GM23338 (cell line): ENCODE measurements around the gene SMIM21. TPM values are rescaled to one million over a fixed set of nuclear protein-coding genes. Genes with fewer than 3 reads are reported as not detected.

ENCODE experiments used
- ATAC-seq: fragments of 200-7000 bp; cut with Tn5 transposase; 3 replicates; pipeline ENCODE4 v1.9.1; 2020
- DNase-seq: peaks from one replicate; pipeline ENCODE4 v3.0.0-alpha.2; 2015; ENCODE audit warnings: low spot score
- H2AFZ ChIP-seq: fragments of 200-600 bp; sonication (generic); 2 replicates; pipeline ENCODE4 v1.8.0; 2016; ENCODE audit warnings: antibody characterized with exemption, mild to moderate bottlenecking, moderate library complexity
- H3F3A ChIP-seq: fragments of 200-600 bp; sonication (generic); replicated peaks from 2 replicates; pipeline ENCODE4 v1.8.0; 2017; ENCODE audit warnings: antibody characterized with exemption, mixed run types, low read depth
- H3K27ac ChIP-seq: fragments of 200-600 bp; sonication (generic); 2 replicates; pipeline ENCODE4 v1.6.1; 2016; ENCODE audit warnings: low read depth
- H3K27me3 ChIP-seq: fragments of 200-600 bp; sonication (generic); 2 replicates; pipeline ENCODE4 v1.8.0; 2016; ENCODE audit warnings: mild to moderate bottlenecking, mixed run types, moderate library complexity; ENCODE audit not compliant: insufficient read depth
- H3K36me3 ChIP-seq: fragments of 200-600 bp; sonication (generic); 2 replicates; pipeline ENCODE4 v1.8.0; 2016; ENCODE audit warnings: mild to moderate bottlenecking; ENCODE audit not compliant: insufficient read depth
- H3K4me1 ChIP-seq: fragments of 200-600 bp; sonication (generic); 2 replicates; pipeline ENCODE4 v1.8.0; 2016; ENCODE audit warnings: mild to moderate bottlenecking, moderate library complexity; ENCODE audit not compliant: insufficient read depth
- H3K4me2 ChIP-seq: fragments of 200-600 bp; sonication (generic); 2 replicates; pipeline ENCODE4 v1.7.1; 2017; ENCODE audit warnings: mixed run types
- H3K4me3 ChIP-seq: fragments of 200-600 bp; sonication (generic); 2 replicates; pipeline ENCODE4 v1.6.1; 2016; ENCODE audit warnings: mixed run types
- H3K79me2 ChIP-seq: fragments of 200-600 bp; sonication (generic); replicated peaks from 2 replicates; pipeline ENCODE4 v1.8.0; 2017; ENCODE audit warnings: mild to moderate bottlenecking; ENCODE audit not compliant: insufficient read depth
- H3K9me2 ChIP-seq: fragments of 200-600 bp; sonication (generic); 2 replicates; pipeline ENCODE4 v1.8.0; 2017; ENCODE audit not compliant: insufficient read depth
- H4K20me1 ChIP-seq: fragments of 200-600 bp; sonication (generic); replicated peaks from 2 replicates; pipeline ENCODE4 v1.8.0; 2017; ENCODE audit warnings: mild to moderate bottlenecking; ENCODE audit not compliant: insufficient read depth
- H3K27ac Mint-ChIP-seq: 2 replicates; pipeline ENCODE4 v1.8.0; 2020; ENCODE audit warnings: inconsistent platforms, mild to moderate bottlenecking, moderate library complexity, mixed read lengths
- H3K27me3 Mint-ChIP-seq: 3 replicates; pipeline ENCODE4 v1.8.0; 2022; ENCODE audit warnings: low read depth, mild to moderate bottlenecking, moderate library complexity, mixed read lengths, inconsistent platforms; ENCODE audit not compliant: insufficient read depth, poor library complexity
- H3K36me3 Mint-ChIP-seq: 3 replicates; pipeline ENCODE4 v1.8.0; 2021; ENCODE audit warnings: low read depth, mild to moderate bottlenecking, inconsistent platforms, moderate library complexity, mixed read lengths
- H3K4me1 Mint-ChIP-seq: 3 replicates; pipeline ENCODE4 v1.8.0; 2020; ENCODE audit warnings: mild to moderate bottlenecking, inconsistent platforms, mixed read lengths
- H3K4me3 Mint-ChIP-seq: 3 replicates; pipeline ENCODE4 v1.8.0; 2021; ENCODE audit warnings: moderate library complexity, mild to moderate bottlenecking, inconsistent platforms, mixed read lengths
- H3K9me3 Mint-ChIP-seq: 3 replicates; pipeline ENCODE4 v1.8.0; 2020; ENCODE audit warnings: moderate library complexity, mild to moderate bottlenecking, inconsistent platforms, mixed read lengths
- CREB1 ChIP-seq: fragments of 250-450 bp; sonication (Bioruptor Pico); IDR thresholded peaks from 2 replicates; pipeline ENCODE4 v1.5.0; 2020; ENCODE audit warnings: low read depth, mild to moderate bottlenecking, moderate library complexity
- CTCF ChIP-seq, 2 experiments: fragments of 200-600 bp in 1 of 2; sonication (generic) in 1 of 2; conservative IDR thresholded peaks; 2 replicates each; pipeline versions ENCODE4 v1.5.1 to v1.6.1; 2016 to 2017; ENCODE audit warnings: antibody characterized with exemption in 2 of 2, low read depth in 2 of 2, mild to moderate bottlenecking in 2 of 2, moderate library complexity in 1 of 2
- ETS1 ChIP-seq: IDR thresholded peaks from 2 replicates; pipeline ENCODE4 v1.6.1; 2016; ENCODE audit warnings: antibody characterized with exemption
- EZH2 ChIP-seq: fragments of 200-600 bp; sonication (generic); IDR thresholded peaks from one replicate; pipeline ENCODE4 v1.8.0; 2017; ENCODE audit warnings: antibody characterized with exemption, mild to moderate bottlenecking, low read depth; ENCODE audit not compliant: unreplicated experiment
- EZH2phosphoT487 ChIP-seq: fragments of 200-600 bp; sonication (generic); IDR thresholded peaks from one replicate; pipeline ENCODE4 v1.8.1; 2018; ENCODE audit warnings: antibody characterized with exemption; ENCODE audit not compliant: unreplicated experiment
- JUNB ChIP-seq: IDR thresholded peaks from one replicate; pipeline ENCODE4 v1.6.1; 2016; ENCODE audit warnings: antibody characterized with exemption; ENCODE audit not compliant: unreplicated experiment
- NANOG ChIP-seq: IDR thresholded peaks from 2 replicates; pipeline ENCODE4 v1.6.1; 2016; ENCODE audit warnings: antibody characterized with exemption, borderline replicate concordance
- POLR2AphosphoS5 ChIP-seq: IDR thresholded peaks from 2 replicates; pipeline ENCODE4 v1.6.1; 2016; ENCODE audit warnings: antibody characterized with exemption, low read depth
- REST ChIP-seq: IDR thresholded peaks from one replicate; pipeline ENCODE4 v1.6.1; 2018; ENCODE audit warnings: antibody characterized with exemption; ENCODE audit not compliant: unreplicated experiment
- STAT1 ChIP-seq: IDR thresholded peaks from one replicate; pipeline ENCODE4 v1.6.1; 2016; ENCODE audit warnings: antibody characterized with exemption; ENCODE audit not compliant: unreplicated experiment
- ZNF114 ChIP-seq: fragments of 250-450 bp; sonication (Bioruptor Pico); IDR thresholded peaks from 2 replicates; pipeline ENCODE4 v1.5.0; 2020; ENCODE audit warnings: mild to moderate bottlenecking, moderate library complexity
- ZNF331 ChIP-seq: fragments of 250-450 bp; sonication (Bioruptor Pico); IDR thresholded peaks from 2 replicates; pipeline ENCODE4 v1.5.0; 2020; ENCODE audit warnings: low read depth, mild to moderate bottlenecking, moderate library complexity
- ZNF462 ChIP-seq: fragments of 250-450 bp; sonication (Bioruptor Pico); IDR thresholded peaks from 2 replicates; pipeline ENCODE4 v1.5.0; 2020; ENCODE audit warnings: mild to moderate bottlenecking, moderate library complexity
- polyA plus RNA-seq: library from polyadenylated mRNA; unstranded; fragments of >200 nt; fragmentation: Nextera tagmentation; extraction: Ambion mirVana; gene quantifications from 2 replicates; pipeline ENCODE4 v1.2.1, GENCODE V29; 2016
- total RNA-seq: library from RNA; depleted of rRNA; stranded (reverse); fragments of >200 nt; shearing (Covaris generic); gene quantifications from 2 replicates; pipeline ENCODE4 v1.2.3, GENCODE V29; 2014

SMIM21 gene
- total and polyA plus RNA-seq, 2 experiments from 2014 or later, result not detected

- Histone ChIP-seq H3K4me2 (no peak overlapping the region), H3F3A (no peaks in the 10 kb centered on the region), H3K4me1 (no peaks in the 10 kb centered on the region), H3K4me3 (no peak overlapping the region), H2AFZ (no peak overlapping the region), H3K27me3 (no peaks in the 10 kb centered on the region), H3K9me2 (no peaks in the 10 kb centered on the region), H4K20me1 (no peaks in the 10 kb centered on the region), H3K36me3 (no peaks in the 10 kb centered on the region), H3K27ac (no peak overlapping the region), H3K79me2 (no peaks in the 10 kb centered on the region)
- Mint-ChIP-seq H3K27me3 (peaks cover 2% of the 10 kb centered on the region), H3K4me1 (peaks cover 3% of the 10 kb centered on the region; the same call in 1 of the 3 replicates), H3K36me3 (no peaks in the 10 kb centered on the region), H3K27ac (no peak overlapping the region), H3K4me3 (no peak overlapping the region), H3K9me3 (no peaks in the 10 kb centered on the region)
- ATAC-seq (no peak), DNase-seq (no peak)
- TF ChIP-seq EZH2, result no peak
- no peak for TF ChIP-seq ZNF114
- no peak for TF ChIP-seq ETS1
- TF ChIP-seq CREB1 (CRISPR knock-in tag), result no peak
- no peak for TF ChIP-seq JUNB
- no peak for TF ChIP-seq CTCF (conservative IDR thresholded peaks at IDR 0.05; ENCODE audit: low read depth in 2 of 2)
- no peak for TF ChIP-seq STAT1
- no peak for TF ChIP-seq EZH2phosphoT487
- TF ChIP-seq NANOG, result no peak
- no peak for TF ChIP-seq REST
- no peak for TF ChIP-seq ZNF462 (CRISPR knock-in tag)
- no peak for TF ChIP-seq ZNF331 (CRISPR knock-in tag)
- no peak for TF ChIP-seq POLR2AphosphoS5
These were observed 14.4 kb upstream of the SMIM21 start for GRCh38 chr18:75441896-75442295.
